HG02798 (cell line): ENCODE measurements around the gene EID2B.

Experiments
- ATAC-seq: cut with Tn5 transposase; IDR thresholded peaks from one replicate; pipeline ENCODE4 v1.9.1; 2021; ENCODE audit warnings: mild to moderate bottlenecking; ENCODE audit not compliant: unreplicated experiment, poor library complexity

The EID2B gene

GRCh38 chr19:39532233-39533002 is at the start of gene EID2B:
EID2B (minus strand) TSS chr19:39532852; CDS start chr19:39532802, 50 bp downstream.
- peak; percentile 96 for ATAC-seq

GRCh38 chr19:39582442-39582841 is 49.8 kb upstream of the EID2B start:
- ATAC-seq, result no peak

- no peak for ATAC-seq
Observed at GRCh38 chr19:39568604-39569003, 36.0 kb upstream of the EID2B start.

- no peak for ATAC-seq
Observed at GRCh38 chr19:39566064-39566463, 33.4 kb upstream of the EID2B start.

GRCh38 chr19:39563408-39563807 is 30.8 kb upstream of the EID2B start:
- ATAC-seq, result no peak

- ATAC-seq, result no peak
Observed at GRCh38 chr19:39558624-39559117, 26.0 kb upstream of the EID2B start.

- ATAC-seq, result no peak
Observed at GRCh38 chr19:39557811-39558623, 25.4 kb upstream of the EID2B start.

GRCh38 chr19:39555883-39556282 is 23.2 kb upstream of the EID2B start:
- ATAC-seq, result no peak

- no peak for ATAC-seq
Observed at GRCh38 chr19:39554701-39555311, 22.2 kb upstream of the EID2B start.

- no peak for ATAC-seq
Observed at GRCh38 chr19:39553082-39553652, 20.5 kb upstream of the EID2B start.

- no peak for ATAC-seq
Observed at GRCh38 chr19:39550197-39550596, 17.5 kb upstream of the EID2B start.

- ATAC-seq, result no peak
Observed at GRCh38 chr19:39546599-39546998, 13.9 kb upstream of the EID2B start.

GRCh38 chr19:39544911-39545310 is 12.3 kb upstream of the EID2B start:
- no peak for ATAC-seq

- no peak for ATAC-seq
Observed at GRCh38 chr19:39544226-39544903, 11.7 kb upstream of the EID2B start.

- ATAC-seq, result no peak
Observed at GRCh38 chr19:39543477-39543857, 10.8 kb upstream of the EID2B start.

GRCh38 chr19:39542206-39542605 is 9.6 kb upstream of the EID2B start:
- no peak for ATAC-seq

- no peak for ATAC-seq
Observed at GRCh38 chr19:39540333-39540673, 7.7 kb upstream of the EID2B start.

- ATAC-seq, result peak; percentile 93
Observed at GRCh38 chr19:39539518-39540332, 7.1 kb upstream of the EID2B start, which contains the start of gene EID2. EID2 (minus strand) TSS chr19:39540161; CDS start chr19:39540079, 82 bp downstream.

- no peak for ATAC-seq
Observed at GRCh38 chr19:39539165-39539517, 6.5 kb upstream of the EID2B start.
